A549 (cell line): Measurements from ENCODE around the gene SORT1.

Experiments used
- CTCF ChIP-seq: fragments of >200 bp; sonication (Bioruptor Twin); formaldehyde crosslinking; IDR thresholded peaks from 3 replicates; pipeline ENCODE4 v1.5.1; 2016
- HOXB13 ChIP-seq: fragments of 250-450 bp; sonication (Bioruptor Pico); IDR thresholded peaks from 2 replicates; pipeline ENCODE4 v1.5.0; 2020; ENCODE audit warnings: low read depth, mild to moderate bottlenecking, moderate library complexity
- MAFK ChIP-seq: fragments of 450-650 bp; IDR thresholded peaks from 2 replicates; pipeline ENCODE4 v1.6.1; 2014; ENCODE audit not compliant: partially characterized antibody
- MYC ChIP-seq: IDR thresholded peaks from 2 replicates; pipeline ENCODE4 v1.6.1; 2012; ENCODE audit warnings: mild to moderate bottlenecking, inconsistent platforms, low read length, improper control_type of control experiment, borderline replicate concordance
- RCOR1 ChIP-seq: fragments of 150-350 bp; IDR thresholded peaks from 2 replicates; pipeline ENCODE4 v1.6.1; 2014; ENCODE audit warnings: antibody characterized with exemption, low read length, low read depth

DNA sequence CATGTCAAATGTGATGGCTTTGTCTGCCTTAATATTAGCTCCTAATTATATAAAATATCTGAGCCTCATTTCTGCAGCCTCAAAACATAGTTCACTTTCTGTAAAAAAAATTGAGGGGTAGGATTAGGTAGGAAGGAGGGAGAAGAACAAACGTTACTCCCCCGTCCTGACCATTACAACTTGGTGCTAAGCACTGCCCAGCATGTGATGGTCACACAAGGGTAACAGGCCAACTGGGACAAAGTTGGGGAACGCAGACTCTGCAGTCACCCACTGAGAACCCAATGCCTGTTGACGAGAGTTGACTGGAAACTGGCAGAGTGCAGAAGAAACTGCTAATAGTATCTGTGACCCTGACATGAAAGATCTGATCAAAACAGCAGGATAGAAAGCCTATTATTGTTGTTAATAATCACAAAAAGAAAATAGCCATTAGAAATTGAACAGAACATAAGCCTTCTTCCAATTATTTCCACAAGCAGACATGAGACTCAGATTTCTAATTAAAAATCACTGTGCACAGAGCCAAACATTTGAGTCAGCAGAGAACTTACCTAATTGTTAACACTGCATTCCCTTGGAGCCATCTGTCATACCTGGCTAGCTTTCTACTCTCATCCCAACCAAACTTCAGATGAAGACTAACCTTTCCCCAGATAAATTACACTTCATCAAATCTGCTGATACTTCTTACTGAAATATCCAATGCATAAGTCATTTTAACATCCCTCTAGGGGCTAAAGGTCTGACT lies 5.5 kb downstream of the SORT1 start:
- TF ChIP-seq CTCF (no peak), MYC (no peak), HOXB13 (CRISPR knock-in tag) (no peak), MAFK (no peak), RCOR1 (no peak)
